Keratinocyte (primary cell): ENCODE data around the gene TEX55.
A peak's percentile ranks its signal among the peaks of the same experiment; 100 is the strongest.

Source experiments
- EZH2 ChIP-seq: IDR thresholded peaks from one replicate; pipeline ENCODE4 v1.6.1; 2012; ENCODE audit warnings: inconsistent platforms, mild to moderate bottlenecking, low read length, moderate library complexity
- TF ChIP-seq, protein P1 (sequence below), 3 experiments: IDR thresholded peaks in 1 of 3; conservative IDR thresholded peaks in 1 of 3; optimal IDR thresholded peaks in 1 of 3; 2 replicates in 2 of 3; 3 replicates in 1 of 3; pipeline versions ENCODE3 to v1.5.1; 2011; ENCODE audit warnings: low read length in 3 of 3, mild to moderate bottlenecking in 3 of 3, moderate library complexity in 2 of 3, control low read depth in 1 of 3, inconsistent platforms in 1 of 3; ENCODE audit not compliant: insufficient read depth in 2 of 3; ENCODE audit errors: extremely low read depth in 1 of 3

GRCh38 chr3:119145500-119146167, at the start of gene TEX55:
- TF ChIP-seq, protein P1, sequence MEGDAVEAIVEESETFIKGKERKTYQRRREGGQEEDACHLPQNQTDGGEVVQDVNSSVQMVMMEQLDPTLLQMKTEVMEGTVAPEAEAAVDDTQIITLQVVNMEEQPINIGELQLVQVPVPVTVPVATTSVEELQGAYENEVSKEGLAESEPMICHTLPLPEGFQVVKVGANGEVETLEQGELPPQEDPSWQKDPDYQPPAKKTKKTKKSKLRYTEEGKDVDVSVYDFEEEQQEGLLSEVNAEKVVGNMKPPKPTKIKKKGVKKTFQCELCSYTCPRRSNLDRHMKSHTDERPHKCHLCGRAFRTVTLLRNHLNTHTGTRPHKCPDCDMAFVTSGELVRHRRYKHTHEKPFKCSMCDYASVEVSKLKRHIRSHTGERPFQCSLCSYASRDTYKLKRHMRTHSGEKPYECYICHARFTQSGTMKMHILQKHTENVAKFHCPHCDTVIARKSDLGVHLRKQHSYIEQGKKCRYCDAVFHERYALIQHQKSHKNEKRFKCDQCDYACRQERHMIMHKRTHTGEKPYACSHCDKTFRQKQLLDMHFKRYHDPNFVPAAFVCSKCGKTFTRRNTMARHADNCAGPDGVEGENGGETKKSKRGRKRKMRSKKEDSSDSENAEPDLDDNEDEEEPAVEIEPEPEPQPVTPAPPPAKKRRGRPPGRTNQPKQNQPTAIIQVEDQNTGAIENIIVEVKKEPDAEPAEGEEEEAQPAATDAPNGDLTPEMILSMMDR (optimal IDR thresholded peaks at IDR 0.05 in 1 of 3, IDR thresholded peaks at IDR 0.05 in 1 of 3, conservative IDR thresholded peaks at IDR 0.05 in 1 of 3; ENCODE audit: extremely low read depth in 1 of 3, insufficient read depth in 2 of 3, low read length in 3 of 3) = peak; percentile 68 to 82 (median 68)
- no peak for TF ChIP-seq EZH2
